K562 (cell line): ENCODE results near the gene MGAM2. TPM values are rescaled to one million over a fixed set of nuclear protein-coding genes. Genes with fewer than 3 reads are reported as not detected.

Source experiments
- CSDE1 ChIP-seq, 2 experiments: fragments of 450-650 bp; IDR thresholded peaks; 2 replicates each; pipeline ENCODE4 v1.6.1; 2016; ENCODE audit warnings: mild to moderate bottlenecking in 1 of 2
- KDM4B ChIP-seq, 2 experiments: fragments of 450-650 bp in 1 of 2; sonication (generic) in 1 of 2; IDR thresholded peaks; 2 replicates each; pipeline ENCODE4 v1.6.1; 2016 to 2017; ENCODE audit warnings: borderline replicate concordance in 2 of 2, antibody characterized with exemption in 1 of 2, low read depth in 1 of 2, mild to moderate bottlenecking in 1 of 2
- PML ChIP-seq: IDR thresholded peaks from 2 replicates; pipeline ENCODE4 v1.6.1; 2012; ENCODE audit warnings: low read length, inconsistent platforms
- polyA plus RNA-seq, 8 experiments: library from polyadenylated mRNA; depleted of rRNA in 4 of 8; stranded (reverse) in 5 of 8; unstranded in 3 of 8; fragments of >200 nt; fragmentation: Nextera tagmentation in 2 of 8; fragmentation: Illumina TruSeq in 1 of 8; extraction: Ambion mirVana in 2 of 8; extraction: Trizol in 1 of 8; gene quantifications; 2 replicates each; pipeline versions ENCODE4 v1.2.1 to v1.2.3, GENCODE V29; 2011 to 2014; ENCODE audit warnings: inconsistent platforms in 1 of 8, missing spikeins in 1 of 8
- total RNA-seq, 7 experiments: library from RNA; depleted of rRNA in 6 of 7; stranded (reverse); fragments of >200 nt in 6 of 7; fragmentation: Illumina TruSeq in 2 of 7; extraction: Trizol in 2 of 7; gene quantifications; 2 replicates each; pipeline versions ENCODE4 v1.2.1 to v1.2.3, GENCODE V29; 2011 to 2021; ENCODE audit warnings: low replicate concordance in 1 of 7
- TF ChIP-seq, protein P1 (sequence below): fragments of 200-800 bp; sonication (Bioruptor generic); IDR thresholded peaks from 2 replicates; pipeline ENCODE4 v1.6.1; 2016; ENCODE audit warnings: missing genetic modification characterization, missing compliant biosample characterization
- TF ChIP-seq, protein P2 (sequence below): IDR thresholded peaks from 2 replicates; pipeline ENCODE4 v1.6.1; 2014; ENCODE audit warnings: antibody characterized with exemption

The MGAM2 gene
- total and polyA plus RNA-seq, 9 of the 15 experiments (the other 6 are each of a cell fraction or from before 2014, with no cell fraction given), result 0.03 TPM; not detected in 8

- TF ChIP-seq, protein P1, sequence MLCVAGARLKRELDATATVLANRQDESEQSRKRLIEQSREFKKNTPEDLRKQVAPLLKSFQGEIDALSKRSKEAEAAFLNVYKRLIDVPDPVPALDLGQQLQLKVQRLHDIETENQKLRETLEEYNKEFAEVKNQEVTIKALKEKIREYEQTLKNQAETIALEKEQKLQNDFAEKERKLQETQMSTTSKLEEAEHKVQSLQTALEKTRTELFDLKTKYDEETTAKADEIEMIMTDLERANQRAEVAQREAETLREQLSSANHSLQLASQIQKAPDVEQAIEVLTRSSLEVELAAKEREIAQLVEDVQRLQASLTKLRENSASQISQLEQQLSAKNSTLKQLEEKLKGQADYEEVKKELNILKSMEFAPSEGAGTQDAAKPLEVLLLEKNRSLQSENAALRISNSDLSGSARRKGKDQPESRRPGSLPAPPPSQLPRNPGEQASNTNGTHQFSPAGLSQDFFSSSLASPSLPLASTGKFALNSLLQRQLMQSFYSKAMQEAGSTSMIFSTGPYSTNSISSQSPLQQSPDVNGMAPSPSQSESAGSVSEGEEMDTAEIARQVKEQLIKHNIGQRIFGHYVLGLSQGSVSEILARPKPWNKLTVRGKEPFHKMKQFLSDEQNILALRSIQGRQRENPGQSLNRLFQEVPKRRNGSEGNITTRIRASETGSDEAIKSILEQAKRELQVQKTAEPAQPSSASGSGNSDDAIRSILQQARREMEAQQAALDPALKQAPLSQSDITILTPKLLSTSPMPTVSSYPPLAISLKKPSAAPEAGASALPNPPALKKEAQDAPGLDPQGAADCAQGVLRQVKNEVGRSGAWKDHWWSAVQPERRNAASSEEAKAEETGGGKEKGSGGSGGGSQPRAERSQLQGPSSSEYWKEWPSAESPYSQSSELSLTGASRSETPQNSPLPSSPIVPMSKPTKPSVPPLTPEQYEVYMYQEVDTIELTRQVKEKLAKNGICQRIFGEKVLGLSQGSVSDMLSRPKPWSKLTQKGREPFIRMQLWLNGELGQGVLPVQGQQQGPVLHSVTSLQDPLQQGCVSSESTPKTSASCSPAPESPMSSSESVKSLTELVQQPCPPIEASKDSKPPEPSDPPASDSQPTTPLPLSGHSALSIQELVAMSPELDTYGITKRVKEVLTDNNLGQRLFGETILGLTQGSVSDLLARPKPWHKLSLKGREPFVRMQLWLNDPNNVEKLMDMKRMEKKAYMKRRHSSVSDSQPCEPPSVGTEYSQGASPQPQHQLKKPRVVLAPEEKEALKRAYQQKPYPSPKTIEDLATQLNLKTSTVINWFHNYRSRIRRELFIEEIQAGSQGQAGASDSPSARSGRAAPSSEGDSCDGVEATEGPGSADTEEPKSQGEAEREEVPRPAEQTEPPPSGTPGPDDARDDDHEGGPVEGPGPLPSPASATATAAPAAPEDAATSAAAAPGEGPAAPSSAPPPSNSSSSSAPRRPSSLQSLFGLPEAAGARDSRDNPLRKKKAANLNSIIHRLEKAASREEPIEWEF (CRISPR knock-in tag), result no peak
- TF ChIP-seq CSDE1 (IDR thresholded peaks at IDR 0.05) (no peak), PML (no peak), KDM4B (IDR thresholded peaks at IDR 0.05; ENCODE audit: borderline replicate concordance in 2 of 2, low read depth in 1 of 2) (no peak)
- TF ChIP-seq, protein P2, sequence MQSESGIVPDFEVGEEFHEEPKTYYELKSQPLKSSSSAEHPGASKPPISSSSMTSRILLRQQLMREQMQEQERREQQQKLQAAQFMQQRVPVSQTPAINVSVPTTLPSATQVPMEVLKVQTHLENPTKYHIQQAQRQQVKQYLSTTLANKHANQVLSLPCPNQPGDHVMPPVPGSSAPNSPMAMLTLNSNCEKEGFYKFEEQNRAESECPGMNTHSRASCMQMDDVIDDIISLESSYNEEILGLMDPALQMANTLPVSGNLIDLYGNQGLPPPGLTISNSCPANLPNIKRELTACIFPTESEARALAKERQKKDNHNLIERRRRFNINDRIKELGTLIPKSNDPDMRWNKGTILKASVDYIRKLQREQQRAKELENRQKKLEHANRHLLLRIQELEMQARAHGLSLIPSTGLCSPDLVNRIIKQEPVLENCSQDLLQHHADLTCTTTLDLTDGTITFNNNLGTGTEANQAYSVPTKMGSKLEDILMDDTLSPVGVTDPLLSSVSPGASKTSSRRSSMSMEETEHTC, result no peak
These were observed 29.0 kb downstream of the MGAM2 start (continued) for GRCh38 chr7:142140401-142140959.
